RWPE1 (cell line): ENCODE results near the gene AP1M2.

Experiments
- CTCF ChIA-PET: fragments of 350-600 bp; sonication (Branson Sonifier 250); formaldehyde crosslinking; extraction: SDS; loops from one replicate; lab custom pipeline; 2021; lab: Yijun Ruan, JAX
- POLR2A ChIA-PET: fragments of 400-600 bp; formaldehyde crosslinking; extraction: SDS; loops from one replicate; lab custom pipeline; 2020; ENCODE audit warnings: antibody characterized with exemption; ENCODE audit not compliant: low non-redundant PET; lab: Yijun Ruan, JAX
- DNase-seq: peaks from one replicate; pipeline ENCODE4 v3.0.0; 2012; ENCODE audit warnings: low spot score
- H3K27ac ChIP-seq: fragments of 450-650 bp; 2 replicates; pipeline ENCODE4 v1.5.1; 2017
- CTCF ChIP-seq: fragments of 450-650 bp; conservative IDR thresholded peaks from 2 replicates; pipeline ENCODE4 v1.5.1; 2017; ENCODE audit warnings: low read depth, mild to moderate bottlenecking

The AP1M2 gene

GRCh38 chr19:10566658-10567410 lies 20.3 kb downstream of the AP1M2 start:
- ChIA-PET CTCF (interaction anchor here (0.8 to 1.9 kb wide), 2 partner anchors 78 to 149 kb away, joined by 3 to 7 read pairs; no protein-coding TSS in a partner anchor), POLR2A (no interaction called here)
- peak overlapping the region; percentile 89 for H3K27ac ChIP-seq
- no peak for DNase-seq
- no peak for TF ChIP-seq CTCF

GRCh38 chr19:10566408-10566657 lies 20.8 kb downstream of the AP1M2 start:
- peak overlapping the region; percentile 89 for H3K27ac ChIP-seq
- no peak for TF ChIP-seq CTCF
- CTCF ChIA-PET, result interaction anchor here (0.6 to 0.8 kb wide), 2 partner anchors 23 to 149 kb away, joined by 3 read pairs; no protein-coding TSS in a partner anchor
- DNase-seq, result no peak
- POLR2A ChIA-PET, result interaction anchor here (0.7 to 0.8 kb wide), 2 partner anchors 30 to 66 kb away, joined by 3 to 9 read pairs; no protein-coding TSS in a partner anchor

- peak; percentile 100 for DNase-seq
- H3K27ac ChIP-seq, result peak within 1 kb of the TSS; percentile 89
- TF ChIP-seq CTCF, result no peak
- CTCF ChIA-PET, result interaction anchor here (0.6 to 0.8 kb wide), 2 partner anchors 23 to 148 kb away, joined by 3 read pairs; no protein-coding TSS in a partner anchor
- POLR2A ChIA-PET, result interaction anchor here (0.7 to 0.8 kb wide), 2 partner anchors 30 to 66 kb away, joined by 3 to 9 read pairs; no protein-coding TSS in a partner anchor
These were observed 21.3 kb downstream of the AP1M2 start, which contains the start of gene KRI1 for GRCh38 chr19:10565567-10566407. TSS of gene KRI1 (minus strand) at chr19:10566010. CDS start at chr19:10565999, 11 bp downstream.

- DNase-seq, result peak; percentile 66
- peak; percentile 61 for TF ChIP-seq CTCF
- H3K27ac ChIP-seq, result peak overlapping the region; percentile 89
- POLR2A ChIA-PET, result no interaction called here
- CTCF ChIA-PET, result interaction anchor here (0.6 kb wide), 2 partner anchors 9 to 13 kb away, joined by 4 read pairs; no protein-coding TSS in a partner anchor
These were observed 22.0 kb downstream of the AP1M2 start for GRCh38 chr19:10565028-10565566.

- peak overlapping the region; percentile 96 for H3K27ac ChIP-seq
- POLR2A ChIA-PET, result no interaction called here
- no peak for DNase-seq
- TF ChIP-seq CTCF, result no peak
- CTCF ChIA-PET, result interaction anchor here (0.9 to 1.1 kb wide), 2 partner anchors 21 to 146 kb away, joined by 3 read pairs; no protein-coding TSS in a partner anchor
These were observed 24.5 kb downstream of the AP1M2 start for GRCh38 chr19:10562609-10563008.

- no peak for DNase-seq
- ChIA-PET POLR2A (no interaction called here), CTCF (no interaction called here)
- TF ChIP-seq CTCF, result no peak
- H3K27ac ChIP-seq, result peak overlapping the region; percentile 96
These were observed 27.0 kb downstream of the AP1M2 start for GRCh38 chr19:10560154-10560553.
